ENCODE results near the gene SPIRE2.
"Not testable (repeated sequence)": the region's sequence is repeated elsewhere in the genome, so short reads cannot be mapped to it uniquely, and the experiment has no call there.

GRCh38 chr16:89833664-89834363, 5.5 kb downstream of the SPIRE2 start:
- TF ChIP-seq, protein P1, sequence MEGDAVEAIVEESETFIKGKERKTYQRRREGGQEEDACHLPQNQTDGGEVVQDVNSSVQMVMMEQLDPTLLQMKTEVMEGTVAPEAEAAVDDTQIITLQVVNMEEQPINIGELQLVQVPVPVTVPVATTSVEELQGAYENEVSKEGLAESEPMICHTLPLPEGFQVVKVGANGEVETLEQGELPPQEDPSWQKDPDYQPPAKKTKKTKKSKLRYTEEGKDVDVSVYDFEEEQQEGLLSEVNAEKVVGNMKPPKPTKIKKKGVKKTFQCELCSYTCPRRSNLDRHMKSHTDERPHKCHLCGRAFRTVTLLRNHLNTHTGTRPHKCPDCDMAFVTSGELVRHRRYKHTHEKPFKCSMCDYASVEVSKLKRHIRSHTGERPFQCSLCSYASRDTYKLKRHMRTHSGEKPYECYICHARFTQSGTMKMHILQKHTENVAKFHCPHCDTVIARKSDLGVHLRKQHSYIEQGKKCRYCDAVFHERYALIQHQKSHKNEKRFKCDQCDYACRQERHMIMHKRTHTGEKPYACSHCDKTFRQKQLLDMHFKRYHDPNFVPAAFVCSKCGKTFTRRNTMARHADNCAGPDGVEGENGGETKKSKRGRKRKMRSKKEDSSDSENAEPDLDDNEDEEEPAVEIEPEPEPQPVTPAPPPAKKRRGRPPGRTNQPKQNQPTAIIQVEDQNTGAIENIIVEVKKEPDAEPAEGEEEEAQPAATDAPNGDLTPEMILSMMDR (optimal IDR thresholded peaks at IDR 0.05 in 1 of 3, IDR thresholded peaks at IDR 0.05 in 1 of 3, conservative IDR thresholded peaks at IDR 0.05 in 1 of 3; ENCODE audit: extremely low read depth in 1 of 3, insufficient read depth in 2 of 3, low read length in 3 of 3): not testable (repeated sequence)
- not testable (repeated sequence) for TF ChIP-seq EZH2 (IDR thresholded peaks at IDR 0.05; ENCODE audit: low read length)
